ENCODE results near the gene PDRG1. TPM values are rescaled to one million over a fixed set of nuclear protein-coding genes. Genes with fewer than 3 reads are reported as not detected.

The PDRG1 gene
- total RNA-seq, 1 experiment from 2014 or later = 48.2 TPM

GRCh38 chr20:31909253-31910070 is 42.4 kb downstream of the PDRG1 start:
- no peak for TF ChIP-seq TCF7L2 (IDR thresholded peaks at IDR 0.05; ENCODE audit: low read depth, low read length)
- no peak for TF ChIP-seq SIN3A (IDR thresholded peaks at IDR 0.05; ENCODE audit: borderline replicate concordance, insufficient read depth, low read depth, low read length)
- no peak for TF ChIP-seq REST (IDR thresholded peaks at IDR 0.05; ENCODE audit: insufficient read depth in 1 of 2, low read depth in 2 of 2, low read length in 1 of 2)
- TF ChIP-seq POLR2AphosphoS5 (IDR thresholded peaks at IDR 0.05; ENCODE audit: low read depth, low read length) = no peak
- TF ChIP-seq, protein P1, sequence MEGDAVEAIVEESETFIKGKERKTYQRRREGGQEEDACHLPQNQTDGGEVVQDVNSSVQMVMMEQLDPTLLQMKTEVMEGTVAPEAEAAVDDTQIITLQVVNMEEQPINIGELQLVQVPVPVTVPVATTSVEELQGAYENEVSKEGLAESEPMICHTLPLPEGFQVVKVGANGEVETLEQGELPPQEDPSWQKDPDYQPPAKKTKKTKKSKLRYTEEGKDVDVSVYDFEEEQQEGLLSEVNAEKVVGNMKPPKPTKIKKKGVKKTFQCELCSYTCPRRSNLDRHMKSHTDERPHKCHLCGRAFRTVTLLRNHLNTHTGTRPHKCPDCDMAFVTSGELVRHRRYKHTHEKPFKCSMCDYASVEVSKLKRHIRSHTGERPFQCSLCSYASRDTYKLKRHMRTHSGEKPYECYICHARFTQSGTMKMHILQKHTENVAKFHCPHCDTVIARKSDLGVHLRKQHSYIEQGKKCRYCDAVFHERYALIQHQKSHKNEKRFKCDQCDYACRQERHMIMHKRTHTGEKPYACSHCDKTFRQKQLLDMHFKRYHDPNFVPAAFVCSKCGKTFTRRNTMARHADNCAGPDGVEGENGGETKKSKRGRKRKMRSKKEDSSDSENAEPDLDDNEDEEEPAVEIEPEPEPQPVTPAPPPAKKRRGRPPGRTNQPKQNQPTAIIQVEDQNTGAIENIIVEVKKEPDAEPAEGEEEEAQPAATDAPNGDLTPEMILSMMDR (IDR thresholded peaks at IDR 0.05) = no peak
- ATAC-seq (no peak), DNase-seq (ENCODE audit: low read depth, low spot score) (no peak)
- BruUV-seq (replicated peaks) = no TSS peak
- in situ Hi-C loops (cut with HindIII; ENCODE audit: low pct_unique_long_range_greater_than_20kb, low sequenced_read_pairs) (no loop called here), intact Hi-C loops (cut with micrococcal nuclease; ENCODE audit: unreplicated experiment) (no loop called here)
- Histone ChIP-seq H3K27me3 (ENCODE audit: control insufficient read depth, insufficient read depth, low read length) (no peaks in the 10 kb centered on the region), H3K4me1 (ENCODE audit: control insufficient read depth, insufficient read depth, low read length) (no peaks in the 10 kb centered on the region), H3K9me3 (ENCODE audit: control insufficient read depth, insufficient read depth, low read depth, low read length) (no peaks in the 10 kb centered on the region), H3K36me3 (ENCODE audit: control insufficient read depth, insufficient read depth, low read length) (no peaks in the 10 kb centered on the region), H3K4me3 (ENCODE audit: low read depth in 2 of 2, low read length in 2 of 2) (no peak overlapping the region), H3K27ac (ENCODE audit: low read length) (no peak overlapping the region)
- CTCF ChIA-PET = interaction anchor here (0.5 to 1.0 kb wide), 2 partner anchors 57 to 274 kb away, joined by 3 to 7 read pairs; no protein-coding TSS in a partner anchor
- POLR2A ChIA-PET = interaction anchor here (0.6 kb wide), 1 partner anchor 32 kb away, joined by 4 read pairs; no protein-coding TSS in a partner anchor

DNA sequence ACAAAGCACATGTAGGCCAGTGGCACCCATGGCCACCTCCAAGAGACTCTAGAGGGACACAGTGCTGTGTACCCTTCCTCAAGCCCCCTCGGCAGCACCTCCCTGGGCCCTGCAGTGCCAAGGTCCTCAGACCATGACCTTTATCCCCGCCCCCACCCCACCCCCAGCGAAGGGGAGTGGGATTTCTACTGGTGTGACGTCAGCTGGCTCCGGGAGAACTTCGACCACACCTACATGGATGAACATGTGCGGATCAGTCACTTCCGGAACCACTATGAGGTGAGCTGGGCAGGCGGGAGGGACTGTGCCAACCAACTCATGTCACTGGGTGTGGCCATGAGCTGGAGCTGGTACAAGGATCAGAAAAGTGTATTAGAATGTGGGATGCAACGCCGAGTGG is 43.4 kb downstream of the PDRG1 start:
- POLR2A ChIA-PET = interaction anchor here (0.6 to 0.7 kb wide), 3 partner anchors 13 to 1773 kb away, joined by 5 to 11 read pairs (median 8); no protein-coding TSS in a partner anchor
- no peaks in the 10 kb centered on the region for H3K36me3 ChIP-seq (ENCODE audit: control insufficient read depth, insufficient read depth, low read length)
- ATAC-seq (no peak), DNase-seq (ENCODE audit: low read depth, low spot score) (no peak)
- no TSS peak for BruUV-seq (replicated peaks)
- intact Hi-C loops (cut with micrococcal nuclease; ENCODE audit: unreplicated experiment) (no loop called here), in situ Hi-C loops (cut with HindIII; ENCODE audit: low pct_unique_long_range_greater_than_20kb, low sequenced_read_pairs) (no loop called here)
- H3K9me3 ChIP-seq (ENCODE audit: control insufficient read depth, insufficient read depth, low read depth, low read length) = no peaks in the 10 kb centered on the region
- CTCF ChIA-PET = no interaction called here
- H3K27ac ChIP-seq (ENCODE audit: low read length) = no peak overlapping the region
- TF ChIP-seq SIN3A (IDR thresholded peaks at IDR 0.05; ENCODE audit: borderline replicate concordance, insufficient read depth, low read depth, low read length) = no peak
- no peaks in the 10 kb centered on the region for H3K4me1 ChIP-seq (ENCODE audit: control insufficient read depth, insufficient read depth, low read length)
- H3K27me3 ChIP-seq (ENCODE audit: control insufficient read depth, insufficient read depth, low read length) = no peaks in the 10 kb centered on the region
- no peak overlapping the region for H3K4me3 ChIP-seq (ENCODE audit: low read depth in 2 of 2, low read length in 2 of 2)

DNA sequence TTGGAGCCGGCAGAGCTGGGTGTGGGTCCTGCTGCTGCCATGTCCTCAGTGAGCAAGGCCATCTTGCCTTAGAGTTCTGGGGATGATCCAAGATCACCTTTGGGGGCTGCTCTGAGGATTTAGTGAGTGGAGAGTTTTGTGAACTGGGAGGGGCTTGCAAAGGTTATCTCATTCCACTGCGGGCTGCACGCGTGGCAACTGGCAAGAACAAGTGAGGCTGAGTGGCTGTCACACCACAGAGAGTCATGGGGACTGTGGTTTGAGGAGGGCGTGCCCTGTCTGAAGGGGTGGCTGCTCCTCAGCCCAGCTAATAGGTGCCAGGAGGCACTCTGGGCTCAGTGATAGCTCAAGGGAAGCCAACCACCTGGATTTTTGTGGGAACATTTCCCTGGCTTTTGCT is 43.8 kb downstream of the PDRG1 start:
- in situ Hi-C loops (cut with HindIII; ENCODE audit: low pct_unique_long_range_greater_than_20kb, low sequenced_read_pairs) = no loop called here
- CTCF ChIA-PET = no interaction called here
- H3K4me3 ChIP-seq (ENCODE audit: low read depth in 2 of 2, low read length in 2 of 2) = no peak overlapping the region
- no peak overlapping the region for H3K27ac ChIP-seq (ENCODE audit: low read length)
- DNase-seq (ENCODE audit: low read depth, low spot score) = no peak
- no peak for ATAC-seq
- no peaks in the 10 kb centered on the region for H3K9me3 ChIP-seq (ENCODE audit: control insufficient read depth, insufficient read depth, low read depth, low read length)
- H3K4me1 ChIP-seq (ENCODE audit: control insufficient read depth, insufficient read depth, low read length) = no peaks in the 10 kb centered on the region
- TF ChIP-seq SIN3A (IDR thresholded peaks at IDR 0.05; ENCODE audit: borderline replicate concordance, insufficient read depth, low read depth, low read length) = no peak
- no peak for TF ChIP-seq POLR2AphosphoS5 (IDR thresholded peaks at IDR 0.05; ENCODE audit: low read depth, low read length)
- TF ChIP-seq REST (IDR thresholded peaks at IDR 0.05; ENCODE audit: insufficient read depth in 1 of 2, low read depth in 2 of 2, low read length in 1 of 2) = no peak
- TF ChIP-seq, protein P1 (IDR thresholded peaks at IDR 0.05) = no peak
- no peak for TF ChIP-seq TCF7L2 (IDR thresholded peaks at IDR 0.05; ENCODE audit: low read depth, low read length)
- POLR2A ChIA-PET = no interaction called here
- no TSS peak for BruUV-seq (replicated peaks)
- no peaks in the 10 kb centered on the region for H3K27me3 ChIP-seq (ENCODE audit: control insufficient read depth, insufficient read depth, low read length)
- no peaks in the 10 kb centered on the region for H3K36me3 ChIP-seq (ENCODE audit: control insufficient read depth, insufficient read depth, low read length)
- intact Hi-C loops (cut with micrococcal nuclease; ENCODE audit: unreplicated experiment) = no loop called here
